Cardiac muscle cell (in vitro differentiated cells and primary cell): Measurements from ENCODE around the gene CSNK1A1L. TPM values are rescaled to one million over a fixed set of nuclear protein-coding genes. Genes with fewer than 3 reads are reported as not detected.

Experiments used
- DNase-seq, 2 donors: peaks; one replicate each; pipeline versions ENCODE4 v3.0.0 to v3.0.0-alpha.2; 2010 to 2017; ENCODE audit warnings: low read depth in 1 of 2, low spot score in 1 of 2
- H3K27ac ChIP-seq: fragments of 200-600 bp; sonication (generic); 2 replicates; pipeline ENCODE4 v1.5.1; 2016
- H3K27me3 ChIP-seq: fragments of 200-600 bp; sonication (generic); 2 replicates; pipeline ENCODE4 v1.6.0; 2016; ENCODE audit warnings: control low read depth
- H3K36me3 ChIP-seq: fragments of 200-600 bp; sonication (generic); 2 replicates; pipeline ENCODE4 v1.5.1; 2016; ENCODE audit warnings: control low read depth
- H3K4me1 ChIP-seq: fragments of 200-600 bp; sonication (generic); 2 replicates; pipeline ENCODE4 v1.8.1; 2017; ENCODE audit warnings: low read depth, mild to moderate bottlenecking, mixed run types
- H3K4me3 ChIP-seq: fragments of 200-600 bp; sonication (generic); 2 replicates; pipeline ENCODE4 v1.5.1; 2016; ENCODE audit warnings: mild to moderate bottlenecking
- H3K9me3 ChIP-seq: fragments of 200-600 bp; sonication (generic); 2 replicates; pipeline ENCODE4 v1.5.1; 2017; ENCODE audit warnings: low read depth, mild to moderate bottlenecking, control low read depth
- polyA plus RNA-seq: library from polyadenylated mRNA; unstranded; fragments of >200 nt; fragmentation: Nextera tagmentation; extraction: Ambion mirVana; gene quantifications from 2 replicates; pipeline ENCODE4 v1.2.1, GENCODE V29; 2016
- total RNA-seq: library from RNA; depleted of rRNA; stranded (reverse); fragments of >200 nt; gene quantifications from 2 replicates; pipeline ENCODE4 v1.2.3, GENCODE V29; 2016
- TF ChIP-seq, protein P1 (sequence below): IDR thresholded peaks from 2 replicates; pipeline ENCODE4 v1.5.1; 2012; ENCODE audit warnings: low read depth, mild to moderate bottlenecking, low read length

The CSNK1A1L gene
- not detected in 2 replicates for total RNA-seq
- polyA plus RNA-seq, result not detected in 2 replicates

DNA sequence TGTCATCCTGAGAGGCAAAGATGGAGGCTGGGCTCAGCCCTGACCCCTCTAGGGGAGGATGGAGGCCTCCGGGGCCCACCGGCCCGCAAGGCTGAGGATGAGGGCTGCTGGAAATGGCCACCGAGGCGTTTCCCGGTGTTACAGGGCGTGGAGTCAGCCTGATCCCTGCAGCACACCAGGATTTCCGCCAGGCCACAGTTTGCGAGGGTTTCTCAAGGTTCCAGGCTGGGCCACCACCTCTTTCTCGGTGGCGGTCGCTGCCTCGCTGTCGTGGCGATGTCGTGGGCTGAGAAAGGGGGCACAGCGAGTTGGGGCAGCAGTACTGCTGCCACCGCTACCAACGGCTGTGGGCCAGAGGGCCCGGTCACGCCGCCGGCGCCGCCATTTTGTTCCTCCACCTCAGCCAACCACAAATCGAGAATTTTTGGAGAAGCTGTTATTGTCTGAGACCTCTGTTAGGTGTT, at the start of gene CSNK1A1L:
TSS of gene CSNK1A1L (minus strand) at position 414 of the 464 bp plus-strand sequence. CDS start at position 6, 408 bp downstream.
- H3K27ac ChIP-seq, result no peak within 1 kb of the TSS

DNA sequence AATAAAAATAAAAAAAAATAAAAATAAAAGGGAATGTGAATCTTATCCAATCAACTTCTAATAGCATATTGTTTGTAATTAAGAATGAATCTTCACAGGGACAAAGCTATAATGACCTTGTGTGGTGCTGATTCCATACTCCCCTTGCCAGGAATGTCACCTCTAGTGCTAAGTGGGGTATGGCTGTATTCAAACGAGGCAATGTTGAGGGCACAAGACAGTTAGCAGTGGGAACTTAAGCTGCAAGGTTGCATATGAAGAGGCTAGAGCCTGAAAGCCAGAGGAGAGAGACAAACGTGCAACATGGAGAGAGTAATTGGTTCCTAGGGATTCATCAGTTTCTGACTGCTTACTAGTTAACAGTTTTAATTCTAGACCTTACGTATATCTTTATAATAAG, 43.9 kb upstream of the CSNK1A1L start:
- no peaks in the 10 kb centered on the region for H3K27me3 ChIP-seq
- H3K9me3 ChIP-seq, result no peaks in the 10 kb centered on the region
- DNase-seq, result peak in 1 of 2 donors; percentile 13
- TF ChIP-seq, protein P1, sequence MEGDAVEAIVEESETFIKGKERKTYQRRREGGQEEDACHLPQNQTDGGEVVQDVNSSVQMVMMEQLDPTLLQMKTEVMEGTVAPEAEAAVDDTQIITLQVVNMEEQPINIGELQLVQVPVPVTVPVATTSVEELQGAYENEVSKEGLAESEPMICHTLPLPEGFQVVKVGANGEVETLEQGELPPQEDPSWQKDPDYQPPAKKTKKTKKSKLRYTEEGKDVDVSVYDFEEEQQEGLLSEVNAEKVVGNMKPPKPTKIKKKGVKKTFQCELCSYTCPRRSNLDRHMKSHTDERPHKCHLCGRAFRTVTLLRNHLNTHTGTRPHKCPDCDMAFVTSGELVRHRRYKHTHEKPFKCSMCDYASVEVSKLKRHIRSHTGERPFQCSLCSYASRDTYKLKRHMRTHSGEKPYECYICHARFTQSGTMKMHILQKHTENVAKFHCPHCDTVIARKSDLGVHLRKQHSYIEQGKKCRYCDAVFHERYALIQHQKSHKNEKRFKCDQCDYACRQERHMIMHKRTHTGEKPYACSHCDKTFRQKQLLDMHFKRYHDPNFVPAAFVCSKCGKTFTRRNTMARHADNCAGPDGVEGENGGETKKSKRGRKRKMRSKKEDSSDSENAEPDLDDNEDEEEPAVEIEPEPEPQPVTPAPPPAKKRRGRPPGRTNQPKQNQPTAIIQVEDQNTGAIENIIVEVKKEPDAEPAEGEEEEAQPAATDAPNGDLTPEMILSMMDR, result no peak
- H3K4me3 ChIP-seq, result no peak overlapping the region
- H3K4me1 ChIP-seq, result no peaks in the 10 kb centered on the region
- no peaks in the 10 kb centered on the region for H3K36me3 ChIP-seq
- no peak overlapping the region for H3K27ac ChIP-seq

More for the DNA sequence above, at the start of gene CSNK1A1L:
- no peaks in the 10 kb centered on the region for H3K27me3 ChIP-seq
- DNase-seq, result no peak
- TF ChIP-seq, protein P1, result no peak
- H3K4me1 ChIP-seq, result no peaks in the 10 kb centered on the region
- no peak within 1 kb of the TSS for H3K4me3 ChIP-seq
- H3K9me3 ChIP-seq, result no peaks in the 10 kb centered on the region
- H3K36me3 ChIP-seq, result no peaks in the 10 kb centered on the region

DNA sequence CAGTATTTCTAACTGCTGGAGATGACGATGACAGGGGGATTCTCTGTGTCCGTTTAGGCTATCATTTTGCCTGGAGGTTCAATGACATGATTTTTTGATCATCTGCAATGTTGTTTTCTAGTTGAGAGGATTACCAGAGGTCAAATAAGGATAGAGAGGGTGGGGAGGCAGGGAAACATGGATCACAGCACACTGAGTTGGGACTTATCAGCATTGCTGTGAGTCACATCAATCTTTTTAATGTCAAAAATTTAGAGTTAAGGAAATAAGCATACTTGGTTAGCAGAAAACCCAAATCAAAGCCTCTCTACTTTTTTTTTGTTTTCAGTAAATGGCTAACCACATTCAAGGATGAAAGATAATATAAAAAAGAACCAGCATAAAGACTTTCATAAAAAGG, 43.0 kb upstream of the CSNK1A1L start:
- TF ChIP-seq, protein P1, result no peak
- H3K4me3 ChIP-seq, result no peak overlapping the region
- no peaks in the 10 kb centered on the region for H3K9me3 ChIP-seq
- H3K4me1 ChIP-seq, result no peaks in the 10 kb centered on the region
- H3K27ac ChIP-seq, result no peak overlapping the region
- H3K36me3 ChIP-seq, result no peaks in the 10 kb centered on the region
- no peak for DNase-seq
- H3K27me3 ChIP-seq, result no peaks in the 10 kb centered on the region

- H3K4me3 ChIP-seq, result no peak overlapping the region
- H3K4me1 ChIP-seq, result no peaks in the 10 kb centered on the region
- TF ChIP-seq, protein P1, result no peak
- DNase-seq, result no peak
- H3K36me3 ChIP-seq, result no peaks in the 10 kb centered on the region
- no peaks in the 10 kb centered on the region for H3K9me3 ChIP-seq
- no peaks in the 10 kb centered on the region for H3K27me3 ChIP-seq
- H3K27ac ChIP-seq, result no peak overlapping the region
Observed at GRCh38 chr13:37144661-37145060, 39.2 kb upstream of the CSNK1A1L start.

DNA sequence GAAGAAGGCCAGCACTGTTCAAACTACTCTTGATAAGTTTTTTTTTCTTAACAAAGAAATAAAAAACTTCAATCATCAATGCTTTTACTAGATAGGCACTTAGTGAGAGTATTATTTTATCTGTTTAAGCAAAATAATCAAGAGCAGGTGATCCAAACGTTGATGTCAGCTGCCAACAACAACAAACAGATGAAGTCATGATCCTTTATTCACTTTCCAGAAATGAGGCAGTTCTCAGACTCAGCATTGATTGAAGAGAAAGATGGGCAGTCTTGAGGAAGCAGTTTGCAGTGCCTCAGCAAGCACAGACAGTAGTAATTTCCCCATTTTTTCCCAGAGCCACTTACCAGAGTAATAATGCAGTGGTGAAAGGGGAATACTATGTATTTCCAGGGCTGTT, 38.4 kb upstream of the CSNK1A1L start:
- Histone ChIP-seq H3K27me3 (no peaks in the 10 kb centered on the region), H3K4me3 (no peak overlapping the region), H3K36me3 (no peaks in the 10 kb centered on the region), H3K9me3 (no peaks in the 10 kb centered on the region), H3K27ac (no peak overlapping the region), H3K4me1 (no peaks in the 10 kb centered on the region)
- no peak for DNase-seq
- TF ChIP-seq, protein P1, result no peak
